HL-60 (cell line): ENCODE measurements around the gene GBP1.

Source experiments
- GABPA ChIP-seq: IDR thresholded peaks from 2 replicates; pipeline ENCODE4 v1.6.1; 2012; ENCODE audit warnings: low read depth
- POLR2AphosphoS5 ChIP-seq: IDR thresholded peaks from 2 replicates; pipeline ENCODE4 v1.6.1; 2012; ENCODE audit warnings: low read depth
- REST ChIP-seq: IDR thresholded peaks from 2 replicates; pipeline ENCODE4 v1.6.1; 2012; ENCODE audit warnings: low read depth; ENCODE audit not compliant: insufficient replicate concordance
- SPI1 ChIP-seq: IDR thresholded peaks from 2 replicates; pipeline ENCODE4 v1.6.1; 2012; ENCODE audit warnings: low read depth, mild to moderate bottlenecking, borderline replicate concordance
- TF ChIP-seq, protein P1 (sequence below): IDR thresholded peaks from one replicate; pipeline ENCODE4 v1.5.1; 2011; ENCODE audit warnings: low read length, control low read depth, inconsistent platforms; ENCODE audit not compliant: insufficient read depth

- TF ChIP-seq, protein P1, sequence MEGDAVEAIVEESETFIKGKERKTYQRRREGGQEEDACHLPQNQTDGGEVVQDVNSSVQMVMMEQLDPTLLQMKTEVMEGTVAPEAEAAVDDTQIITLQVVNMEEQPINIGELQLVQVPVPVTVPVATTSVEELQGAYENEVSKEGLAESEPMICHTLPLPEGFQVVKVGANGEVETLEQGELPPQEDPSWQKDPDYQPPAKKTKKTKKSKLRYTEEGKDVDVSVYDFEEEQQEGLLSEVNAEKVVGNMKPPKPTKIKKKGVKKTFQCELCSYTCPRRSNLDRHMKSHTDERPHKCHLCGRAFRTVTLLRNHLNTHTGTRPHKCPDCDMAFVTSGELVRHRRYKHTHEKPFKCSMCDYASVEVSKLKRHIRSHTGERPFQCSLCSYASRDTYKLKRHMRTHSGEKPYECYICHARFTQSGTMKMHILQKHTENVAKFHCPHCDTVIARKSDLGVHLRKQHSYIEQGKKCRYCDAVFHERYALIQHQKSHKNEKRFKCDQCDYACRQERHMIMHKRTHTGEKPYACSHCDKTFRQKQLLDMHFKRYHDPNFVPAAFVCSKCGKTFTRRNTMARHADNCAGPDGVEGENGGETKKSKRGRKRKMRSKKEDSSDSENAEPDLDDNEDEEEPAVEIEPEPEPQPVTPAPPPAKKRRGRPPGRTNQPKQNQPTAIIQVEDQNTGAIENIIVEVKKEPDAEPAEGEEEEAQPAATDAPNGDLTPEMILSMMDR: no peak
- TF ChIP-seq SPI1 (no peak), POLR2AphosphoS5 (no peak), GABPA (no peak), REST (no peak)
These were observed 35.4 kb upstream of the GBP1 start for GRCh38 chr1:89100412-89100811.
